BJ (cell line): ENCODE data around the gene ZFYVE16. TPM values are rescaled to one million over a fixed set of nuclear protein-coding genes. Genes with fewer than 3 reads are reported as not detected.

Source experiments
- CTCF ChIA-PET: fragments of 350-600 bp; formaldehyde crosslinking; extraction: SDS; loops from one replicate; lab custom pipeline; 2021; ENCODE audit warnings: antibody characterized with exemption, inconsistent platforms; lab: Yijun Ruan, JAX
- POLR2A ChIA-PET: fragments of 300-600 bp; sonication (Branson Sonifier 250); formaldehyde crosslinking; extraction: SDS; loops from one replicate; lab custom pipeline; 2021; ENCODE audit warnings: antibody characterized with exemption; lab: Charles Lee
- DNase-seq: peaks from one replicate; pipeline ENCODE4 v3.0.0-alpha.2; 2011; ENCODE audit warnings: low read depth
- H3K27me3 ChIP-seq: 2 replicates; pipeline ENCODE4 v1.6.0; 2011; ENCODE audit warnings: low read length; ENCODE audit not compliant: control insufficient read depth, insufficient read depth
- H3K36me3 ChIP-seq: 2 replicates; pipeline ENCODE4 v1.5.1; 2011; ENCODE audit warnings: low read length; ENCODE audit not compliant: control insufficient read depth, insufficient read depth
- H3K4me3 ChIP-seq: 2 replicates; pipeline ENCODE4 v1.5.1; 2011; ENCODE audit warnings: low read depth, mild to moderate bottlenecking, control low read depth, low read length
- CTCF ChIP-seq: IDR thresholded peaks from 2 replicates; pipeline ENCODE4 v1.5.1; 2011; ENCODE audit warnings: low read depth, mild to moderate bottlenecking, control low read depth, inconsistent platforms, low read length, moderate library complexity; ENCODE audit not compliant: insufficient read depth
- polyA plus RNA-seq: library from polyadenylated mRNA; depleted of rRNA; stranded (reverse); fragments of >200 nt; gene quantifications from 2 replicates; pipeline ENCODE4 v1.2.3, GENCODE V29; 2011

The ZFYVE16 gene
- polyA plus RNA-seq, 1 experiment, result 4.9 TPM

DNA sequence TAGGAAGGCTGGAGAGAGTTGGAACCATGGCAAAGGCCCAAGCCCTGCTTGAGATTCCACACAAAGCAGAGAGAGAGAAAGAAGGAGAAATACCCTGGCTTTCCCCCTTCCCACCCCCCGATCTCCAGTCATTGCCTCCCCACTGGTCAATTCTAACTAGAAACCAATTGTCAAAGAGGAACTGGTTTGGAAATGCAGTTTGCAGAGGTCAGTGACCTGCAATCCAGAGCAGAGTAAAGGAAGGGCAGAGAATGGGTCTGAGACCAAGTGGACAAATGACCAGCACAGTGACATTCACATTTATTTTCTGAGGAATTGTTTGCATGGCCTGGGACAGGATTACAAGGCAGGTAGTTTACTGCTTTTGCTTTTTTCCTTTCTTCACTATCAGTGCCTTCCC lies 37.5 kb upstream of the ZFYVE16 start:
- CTCF ChIA-PET, result interaction anchor here (1.0 kb wide), 1 partner anchor 13 kb away, joined by 4 read pairs; no protein-coding TSS in a partner anchor
- no peak for TF ChIP-seq CTCF
- Histone ChIP-seq H3K4me3 (no peak overlapping the region), H3K27me3 (0 out of 2 replicates have a peak, but pooled peaks cover 1% of the 10 kb centered on the region), H3K36me3 (no peaks in the 10 kb centered on the region)
- POLR2A ChIA-PET, result no interaction called here
- no peak for DNase-seq

- CTCF ChIA-PET, result interaction anchor here (0.6 to 0.9 kb wide), 2 partner anchors 8 to 35 kb away, joined by 3 to 4 read pairs; partner anchors contain the start of gene ZFYVE16
- Histone ChIP-seq H3K4me3 (no peak overlapping the region), H3K27me3 (0 out of 2 replicates have a peak, but pooled peaks cover 1% of the 10 kb centered on the region), H3K36me3 (no peaks in the 10 kb centered on the region)
- no peak for TF ChIP-seq CTCF
- no peak for DNase-seq
- POLR2A ChIA-PET, result no interaction called here
Observed at GRCh38 chr5:80372780-80373179, 35.1 kb upstream of the ZFYVE16 start.

- no peak for TF ChIP-seq CTCF
- DNase-seq, result no peak
- H3K4me3 ChIP-seq, result no peak overlapping the region
- H3K36me3 ChIP-seq, result no peaks in the 10 kb centered on the region
- ChIA-PET POLR2A (no interaction called here), CTCF (no interaction called here)
- H3K27me3 ChIP-seq, result 0 out of 2 replicates have a peak, but pooled peaks cover 1% of the 10 kb centered on the region
Observed at GRCh38 chr5:80374188-80374587, 33.7 kb upstream of the ZFYVE16 start.

GRCh38 chr5:80376557-80376956 lies 31.3 kb upstream of the ZFYVE16 start:
- no peak for TF ChIP-seq CTCF
- H3K36me3 ChIP-seq, result no peaks in the 10 kb centered on the region
- ChIA-PET POLR2A (no interaction called here), CTCF (interaction anchor here (0.6 to 0.8 kb wide), 2 partner anchors 32 to 800 kb away, joined by 3 to 4 read pairs; no protein-coding TSS in a partner anchor)
- no peaks in the 10 kb centered on the region for H3K27me3 ChIP-seq
- DNase-seq, result no peak
- no peak overlapping the region for H3K4me3 ChIP-seq

DNA sequence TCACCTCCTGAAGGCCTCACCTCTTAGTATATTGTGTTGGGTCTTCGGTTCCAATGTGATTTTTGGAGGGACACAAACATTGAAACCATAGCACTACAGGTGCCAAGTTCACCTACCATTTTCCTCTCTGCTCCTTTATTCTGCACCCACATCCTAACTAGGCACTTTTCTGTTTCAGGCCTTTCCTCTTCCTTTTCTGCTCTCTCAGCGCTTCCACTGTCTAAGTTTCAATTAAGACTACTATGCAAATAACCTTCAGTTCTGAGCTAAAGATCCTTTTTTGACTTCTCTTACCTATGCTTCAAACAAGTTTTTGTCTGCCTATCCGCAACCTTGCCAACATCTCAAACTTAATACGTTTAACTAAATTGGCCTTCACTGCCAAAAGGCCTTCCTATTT lies 25.4 kb upstream of the ZFYVE16 start:
- no peak for TF ChIP-seq CTCF
- Histone ChIP-seq H3K4me3 (no peak overlapping the region), H3K36me3 (no peaks in the 10 kb centered on the region), H3K27me3 (peaks cover 3% of the 10 kb centered on the region; the same call in 1 of the 2 replicates)
- CTCF ChIA-PET, result interaction anchor here (1.5 kb wide), 1 partner anchor 13 kb away, joined by 4 read pairs; no protein-coding TSS in a partner anchor
- no peak for DNase-seq
- POLR2A ChIA-PET, result no interaction called here
